Endothelial cell of umbilical vein (primary cell): Measurements from ENCODE around the gene KCTD18.

Experiments used
- FOS ChIP-seq: IDR thresholded peaks from 2 replicates; pipeline ENCODE4 v1.6.1; 2011; ENCODE audit warnings: mild to moderate bottlenecking, low read length, moderate library complexity, borderline replicate concordance; ENCODE audit not compliant: insufficient read depth
- POLR2AphosphoS5 ChIP-seq: IDR thresholded peaks from 2 replicates; pipeline ENCODE4 v1.6.1; 2012; ENCODE audit warnings: low read depth, mild to moderate bottlenecking, control low read depth, low read length, moderate library complexity; ENCODE audit not compliant: insufficient read depth

DNA sequence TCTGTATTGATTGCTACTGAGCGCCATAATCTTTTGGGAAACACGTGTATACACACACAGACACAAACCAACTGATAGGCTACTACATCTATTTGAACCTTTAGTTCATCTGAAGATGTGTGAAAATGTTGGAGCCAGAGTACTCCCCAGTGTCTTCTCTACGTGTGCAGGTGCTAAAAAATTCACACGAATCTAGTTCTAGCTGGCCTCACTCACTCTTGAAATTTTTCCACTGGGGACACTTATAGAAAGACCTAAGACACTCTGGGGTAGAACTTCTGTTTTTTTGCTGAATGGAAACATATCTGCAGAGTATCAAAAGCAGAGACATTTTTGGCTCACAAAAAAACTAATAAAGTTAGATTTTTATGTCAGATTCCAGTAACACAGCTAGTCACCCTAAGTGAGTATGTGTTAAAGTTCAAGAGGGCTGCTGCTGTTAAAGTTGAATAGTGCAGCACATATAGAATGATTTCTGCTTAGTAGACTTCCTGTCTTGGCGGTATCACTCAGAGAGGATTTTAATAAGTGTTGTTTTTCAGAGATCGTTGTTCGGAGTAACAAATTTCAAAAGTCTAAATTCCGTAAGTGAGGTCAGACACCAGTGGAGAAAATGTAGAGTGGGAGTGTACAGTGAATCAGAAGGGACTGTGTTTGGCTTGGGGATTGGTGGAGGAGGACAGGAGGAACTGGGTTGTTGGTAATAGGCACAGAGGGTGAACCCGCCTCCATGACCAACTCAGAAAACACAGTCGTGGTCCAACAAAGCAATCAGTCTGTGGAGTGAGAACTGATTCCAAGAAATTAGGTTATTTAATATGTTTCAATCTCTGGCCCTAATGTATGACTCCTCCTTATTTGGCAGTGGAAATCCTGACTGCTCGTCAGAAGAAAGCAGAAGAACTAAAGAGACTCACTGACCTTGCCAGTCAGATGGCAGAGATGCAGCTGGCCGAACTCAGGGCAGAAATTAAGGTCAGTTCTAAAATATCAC lies 43.1 kb downstream of the KCTD18 start:
- TF ChIP-seq POLR2AphosphoS5 (no peak), FOS (no peak)
